Sciatic nerve (tissue), 2 donors: ENCODE results near the gene APP. TPM values are rescaled to one million over a fixed set of nuclear protein-coding genes. Genes with fewer than 3 reads are reported as not detected.

Source experiments
- ATAC-seq: fragments of 200-7000 bp; cut with Tn5 transposase; one replicate; pipeline ENCODE4 v1.9.1; 2020; ENCODE audit warnings: mild to moderate bottlenecking, moderate library complexity
- DNase-seq: peaks from one replicate; pipeline ENCODE4 v3.0.0-alpha.2; 2020; ENCODE audit warnings: low spot score
- intact Hi-C: fragments of 100-400 bp; cut with DNase I; formaldehyde crosslinking; loops from one replicate; pipeline ENCODE4 v1.14.2; 2022
- total RNA-seq: library from RNA; stranded (reverse); fragmentation: NEBNext Ultra II Directional; extraction: Animal tissue kit (Norgen Biotek cat#: 25700); gene quantifications from one replicate; pipeline ENCODE4 v1.2.1, GENCODE V29; 2021
- donor health status: DM: no; HTN: no; CAD: no.
- donor health status: DM: no; HTN: no; CAD: no.

Gene APP
- total RNA-seq, 1 donor from 2014 or later = 497 TPM

DNA sequence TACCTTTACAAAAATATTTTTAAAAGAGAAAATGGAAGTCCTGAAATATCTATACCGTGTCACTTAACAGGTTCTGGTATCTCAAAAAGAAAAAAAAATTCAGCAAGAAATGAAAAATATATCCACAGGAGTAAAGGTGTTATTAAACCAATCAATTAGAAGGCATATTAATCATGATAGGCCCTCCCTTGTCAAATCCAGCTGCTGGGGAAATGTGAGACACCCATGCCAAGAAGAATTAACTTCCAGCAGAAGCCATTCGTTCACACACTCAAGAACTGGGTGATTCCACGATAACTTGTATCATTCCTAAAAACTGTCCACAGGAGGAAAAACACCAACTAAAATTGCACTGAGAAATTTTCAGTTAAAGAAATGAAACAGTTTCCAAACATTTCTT, 57.6 kb downstream of the APP start:
- intact Hi-C loops = no loop called here
- no peak for ATAC-seq
- no peak for DNase-seq

- ATAC-seq (no peak), DNase-seq (no peak)
- intact Hi-C loops = no loop called here
Observed at GRCh38 chr21:26112127-26112742, 58.3 kb downstream of the APP start.

- no peak for DNase-seq
- no peak for ATAC-seq
- intact Hi-C loops = no loop called here
Observed at GRCh38 chr21:26110715-26111114, 59.9 kb downstream of the APP start.

DNA sequence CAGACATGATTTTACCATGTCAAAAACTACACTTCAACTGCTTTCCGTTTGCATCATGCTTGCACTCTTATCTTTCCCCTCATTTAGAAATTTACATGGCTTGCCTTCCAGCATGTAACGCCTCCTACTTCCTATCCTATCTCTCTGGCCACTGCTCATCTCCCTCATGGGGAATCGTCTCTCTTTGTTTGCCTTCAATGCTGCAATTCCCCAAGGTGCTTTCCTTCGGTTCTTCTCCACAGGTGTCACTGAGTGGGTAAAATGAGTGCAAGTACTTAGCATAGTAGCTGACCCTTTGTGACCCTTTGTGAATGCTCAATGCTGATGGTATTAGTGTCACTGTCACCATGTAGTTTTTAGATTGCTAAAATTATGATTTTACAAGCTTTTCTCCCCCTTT, 63.1 kb downstream of the APP start:
- peak; percentile 26 for ATAC-seq
- no peak for DNase-seq
- intact Hi-C loops = no loop called here

- ATAC-seq = no peak
- no peak for DNase-seq
- intact Hi-C loops = no loop called here
Observed at GRCh38 chr21:26106562-26106961, 64.0 kb downstream of the APP start.

DNA sequence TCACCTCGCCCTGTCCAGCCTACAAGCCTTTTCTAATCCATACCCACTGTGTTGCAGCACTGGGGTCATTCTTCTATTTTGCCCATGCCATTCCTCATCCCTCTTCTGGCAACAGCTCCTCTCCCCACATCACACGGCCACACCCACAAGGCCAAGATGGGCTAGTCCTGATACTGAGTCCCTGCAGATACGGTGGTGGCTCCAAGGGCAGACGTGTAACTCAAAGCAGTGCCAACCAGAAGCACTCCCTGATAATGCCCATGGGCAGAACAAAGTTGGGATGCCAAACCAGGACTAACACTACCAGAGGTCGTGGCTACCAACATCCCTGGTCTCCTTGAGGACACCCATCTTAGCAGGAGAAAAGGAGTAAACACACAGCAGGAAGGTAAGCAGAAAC, 64.8 kb downstream of the APP start:
- intact Hi-C loops = no loop called here
- no peak for DNase-seq
- no peak for ATAC-seq

DNA sequence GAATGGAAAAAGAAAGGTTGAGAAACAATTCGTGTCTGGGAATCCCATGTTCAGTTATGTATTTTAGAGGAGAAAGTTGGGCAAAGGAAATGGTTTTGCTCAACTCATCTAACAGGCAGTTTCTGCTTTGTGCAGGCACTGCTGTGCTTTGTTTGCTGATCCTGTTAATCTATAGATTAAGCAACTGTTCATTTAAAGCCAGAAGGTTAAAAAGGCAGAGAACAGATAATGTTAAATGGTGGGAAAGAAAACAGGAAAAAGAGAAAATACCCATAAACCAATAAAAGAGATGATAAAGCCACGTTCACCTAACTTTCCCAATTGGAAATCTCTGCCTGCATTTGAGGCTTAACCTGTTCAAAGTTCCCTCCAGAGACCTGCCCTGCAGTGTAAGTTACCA, 70.0 kb downstream of the APP start:
- intact Hi-C loops = no loop called here
- no peak for ATAC-seq
- DNase-seq = no peak

DNA sequence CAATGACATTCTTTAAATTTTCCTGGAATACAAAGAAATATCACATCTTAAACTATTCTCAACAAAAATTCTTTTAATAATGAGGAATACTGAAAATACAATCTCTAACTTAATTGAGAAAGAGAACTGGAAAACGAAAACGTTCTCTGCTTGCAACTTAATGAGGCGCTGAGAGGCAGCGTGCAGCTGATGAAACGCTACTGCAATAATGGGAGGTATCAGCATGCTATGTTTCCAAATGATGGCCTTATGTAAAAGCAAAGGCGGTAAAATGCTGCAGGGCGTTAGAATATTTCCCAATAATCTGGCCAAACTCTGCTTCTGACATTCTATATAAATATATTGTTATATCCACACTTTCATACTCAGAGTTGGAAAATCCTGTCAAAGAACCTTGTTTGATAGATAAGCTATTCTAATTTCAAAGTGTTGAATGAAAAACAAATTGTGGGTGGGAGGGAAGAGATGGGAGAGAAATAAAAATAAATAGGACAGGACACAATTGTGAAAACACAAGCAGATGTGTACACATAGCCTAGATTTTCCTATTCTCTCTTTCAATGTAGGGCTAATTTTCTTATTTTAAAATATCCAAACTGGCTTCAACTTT, 70.9 kb downstream of the APP start:
- no peak for ATAC-seq
- DNase-seq = no peak
- intact Hi-C loops = no loop called here

DNA sequence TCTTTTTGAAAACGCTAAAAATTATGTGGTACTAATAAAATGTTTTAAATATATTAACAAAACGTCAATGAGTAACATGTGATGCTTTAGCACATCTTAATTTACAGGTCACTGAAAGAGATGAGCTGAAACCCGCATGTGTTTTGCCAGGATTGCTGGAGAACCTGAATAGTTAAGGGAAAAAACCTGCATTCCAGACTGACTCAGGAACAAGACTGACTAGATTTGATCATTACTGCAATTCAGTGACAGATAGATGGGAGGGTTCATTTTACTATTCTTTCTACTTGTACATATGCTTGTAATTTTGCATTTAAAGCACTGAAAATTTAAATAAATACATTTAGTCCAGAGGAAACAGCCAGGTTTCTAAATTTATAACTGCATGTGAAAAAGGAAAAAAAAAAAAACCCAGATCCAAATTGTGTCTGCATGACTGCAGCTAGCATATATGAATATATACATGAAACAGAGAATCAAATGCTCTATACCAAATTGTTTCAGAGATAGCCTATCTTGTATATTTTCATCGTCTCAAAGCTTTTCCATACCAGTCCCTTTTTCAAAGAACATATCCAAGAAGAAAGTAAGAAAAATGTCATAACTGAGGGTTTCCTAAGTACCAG, 71.7 kb downstream of the APP start:
- DNase-seq (no peak), ATAC-seq (no peak)
- intact Hi-C loops = no loop called here

DNA sequence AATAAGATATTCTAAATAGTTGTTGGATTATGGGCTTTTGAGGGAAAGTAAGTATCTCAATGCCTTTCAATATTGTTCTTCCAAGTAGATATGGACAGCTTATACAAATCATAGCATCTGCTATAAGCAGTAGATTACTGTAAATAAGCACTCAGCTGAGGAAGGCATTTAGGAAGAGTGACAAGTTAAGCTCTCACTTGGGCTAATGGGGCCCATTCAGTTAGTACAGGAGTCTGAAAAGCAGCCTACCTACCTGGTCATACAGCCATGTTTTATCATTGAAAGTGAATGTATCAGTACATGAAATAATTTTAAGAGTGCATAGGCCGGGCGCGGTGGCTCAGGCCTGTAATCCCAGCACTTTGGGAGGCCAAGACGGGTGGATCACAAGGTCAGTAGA, 73.1 kb downstream of the APP start:
- intact Hi-C loops = no loop called here
- ATAC-seq = no peak
- DNase-seq = no peak

- ATAC-seq (no peak), DNase-seq (no peak)
- intact Hi-C loops = no loop called here
Observed at GRCh38 chr21:26096494-26097371, 73.8 kb downstream of the APP start.

- no peak for ATAC-seq
- intact Hi-C loops = no loop called here
Observed at GRCh38 chr21:26095131-26095530, 75.4 kb downstream of the APP start.

GRCh38 chr21:26093122-26093521, 77.4 kb downstream of the APP start:
- DNase-seq = no peak
- ATAC-seq = no peak
- intact Hi-C loops = no loop called here

More at GRCh38 chr21:26095131-26095530, 75.4 kb downstream of the APP start:
- no peak for DNase-seq

- ATAC-seq = no peak
- DNase-seq = no peak
- intact Hi-C loops = no loop called here
Observed at GRCh38 chr21:26091480-26092018, 79.0 kb downstream of the APP start.

DNA sequence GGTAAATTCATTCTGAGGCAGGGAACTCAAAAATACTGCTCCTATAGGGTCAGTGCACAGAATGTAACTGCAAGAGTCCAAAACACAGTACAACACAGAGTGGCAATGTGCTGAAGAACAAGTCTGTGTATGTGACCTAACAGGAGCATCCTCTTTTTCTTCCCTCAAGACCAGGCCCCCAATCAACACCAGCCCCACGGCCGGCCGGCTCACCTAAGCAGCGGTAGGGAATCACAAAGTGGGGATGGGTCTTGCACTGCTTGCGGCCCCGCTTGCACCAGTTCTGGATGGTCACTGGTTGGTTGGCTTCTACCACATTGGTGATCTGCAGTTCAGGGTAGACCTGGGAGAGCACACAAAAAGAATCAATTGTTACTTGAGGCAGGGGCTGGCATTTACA, 80.8 kb downstream of the APP start:
- no peak for ATAC-seq
- no peak for DNase-seq
- intact Hi-C loops = no loop called here

DNA sequence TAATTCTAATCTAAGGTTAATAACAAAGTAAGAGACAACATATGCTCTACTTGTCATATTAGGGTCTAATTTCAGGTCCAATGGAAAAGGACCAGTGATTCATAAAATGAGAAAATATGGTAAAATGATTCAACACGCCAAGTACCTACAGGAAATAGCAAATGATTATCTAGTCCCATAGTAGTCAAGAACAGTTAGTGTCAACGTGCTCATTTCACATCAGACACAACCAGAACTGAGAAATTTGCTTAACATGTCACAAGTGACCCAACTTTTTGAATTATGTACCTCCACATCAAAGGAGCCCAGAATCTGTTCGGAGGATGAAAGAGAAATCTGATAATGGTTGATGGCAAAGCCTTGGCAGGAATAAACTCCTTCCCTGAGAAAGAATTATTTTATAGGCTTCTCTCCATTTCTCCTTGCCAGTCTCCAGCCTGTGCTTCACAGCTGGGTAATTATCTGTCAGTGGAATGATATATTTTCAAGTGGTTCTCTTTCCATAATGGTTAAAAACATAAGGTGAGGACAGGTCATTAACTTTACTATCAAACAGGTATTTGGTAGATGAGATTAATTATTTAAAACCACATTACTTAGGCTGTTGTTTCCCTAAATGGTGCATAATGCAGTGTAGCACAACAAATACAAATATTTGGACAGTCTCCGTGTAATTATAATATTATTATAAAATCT, 83.2 kb downstream of the APP start:
- no peak for ATAC-seq
- intact Hi-C loops = no loop called here
- DNase-seq = no peak

GRCh38 chr21:26085882-26086281, 84.7 kb downstream of the APP start:
- intact Hi-C loops = no loop called here
- peak; percentile 71 for ATAC-seq
- DNase-seq = no peak

GRCh38 chr21:26085127-26085526, 85.4 kb downstream of the APP start:
- ATAC-seq (no peak), DNase-seq (no peak)
- intact Hi-C loops = no loop called here

DNA sequence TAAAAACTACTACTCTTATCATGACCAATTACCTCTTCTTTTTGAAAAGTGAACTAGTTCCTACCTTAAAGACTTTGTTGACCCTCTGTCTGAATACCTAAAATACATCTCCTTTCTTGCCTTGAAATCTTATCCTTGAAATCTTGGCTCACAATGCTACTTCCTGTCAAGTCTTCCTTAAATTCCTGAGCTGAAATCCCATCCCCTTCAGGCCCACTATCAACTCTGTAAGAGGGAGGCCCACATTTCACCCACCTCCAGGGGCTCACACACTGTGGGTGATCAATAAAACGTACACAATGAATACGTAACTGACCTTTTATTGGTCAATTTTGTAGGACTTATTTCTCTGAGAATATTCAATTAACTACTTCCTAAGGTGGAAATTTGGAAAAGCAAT, 88.0 kb downstream of the APP start:
- intact Hi-C loops = no loop called here
- DNase-seq (no peak), ATAC-seq (no peak)
